GM12875 (cell line): ENCODE data around the gene HEATR5B.
"Not testable (repeated sequence)": the region's sequence is repeated elsewhere in the genome, so short reads cannot be mapped to it uniquely, and the experiment has no call there.

Source experiments
- H3K4me3 ChIP-seq: one replicate; pipeline ENCODE4 v1.5.1; 2011; ENCODE audit warnings: low read depth, low read length, control low read depth
- CTCF ChIP-seq: IDR thresholded peaks from 2 replicates; pipeline ENCODE4 v1.5.1; 2011; ENCODE audit warnings: low read depth, mild to moderate bottlenecking, control low read depth, inconsistent platforms, low read length, moderate library complexity, borderline replicate concordance; ENCODE audit not compliant: insufficient read depth

HEATR5B gene

GRCh38 chr2:36951574-36951973, 132.6 kb downstream of the HEATR5B start:
- H3K4me3 ChIP-seq = no peak overlapping the region
- TF ChIP-seq CTCF = no peak

GRCh38 chr2:36951027-36951518, 133.1 kb downstream of the HEATR5B start:
- no peak overlapping the region for H3K4me3 ChIP-seq
- TF ChIP-seq CTCF = no peak

- no peak overlapping the region for H3K4me3 ChIP-seq
- no peak for TF ChIP-seq CTCF
These were observed 134.3 kb downstream of the HEATR5B start for GRCh38 chr2:36949845-36950244.

GRCh38 chr2:36945240-36945639, 138.9 kb downstream of the HEATR5B start:
- not testable (repeated sequence) for H3K4me3 ChIP-seq

GRCh38 chr2:36941867-36942266, 142.3 kb downstream of the HEATR5B start:
- TF ChIP-seq CTCF = no peak
- H3K4me3 ChIP-seq = no peak overlapping the region

- not testable (repeated sequence) for H3K4me3 ChIP-seq
These were observed 147.6 kb downstream of the HEATR5B start for GRCh38 chr2:36936526-36936925.

- H3K4me3 ChIP-seq = not testable (repeated sequence)
These were observed 152.5 kb downstream of the HEATR5B start for GRCh38 chr2:36931688-36932087.
